GM13977 (cell line): Measurements from ENCODE around the gene HSD17B3.
"Not testable (repeated sequence)": the region's sequence is repeated elsewhere in the genome, so short reads cannot be mapped to it uniquely, and the experiment has no call there.

Source experiments
- DNase-seq: peaks from one replicate; pipeline ENCODE4 v3.0.0; 2012; ENCODE audit warnings: low spot score
- CTCF ChIP-seq: IDR thresholded peaks from 2 replicates; pipeline ENCODE4 v1.5.1; 2012; ENCODE audit warnings: mild to moderate bottlenecking, control low read depth; ENCODE audit not compliant: insufficient read depth; ENCODE audit errors: extremely low read depth, missing control alignments
- in situ Hi-C: fragments of 300-500 bp; cut with MboI; formaldehyde crosslinking; loops from one replicate; pipeline ENCODE4 v1.12.0; 2022; ENCODE audit warnings: low sequenced_read_pairs, low pct_unique_long_range_greater_than_20kb, mixed read lengths, inconsistent platforms; ENCODE audit not compliant: unreplicated experiment

The HSD17B3 gene

GRCh38 chr9:96309850-96310249, 7.9 kb upstream of the HSD17B3 start:
- in situ Hi-C loops, result loop anchor here (10.0 kb wide), 1 partner anchor 75 kb away; no protein-coding TSS in a partner anchor
- no peak for DNase-seq
- TF ChIP-seq CTCF, result no peak

DNA sequence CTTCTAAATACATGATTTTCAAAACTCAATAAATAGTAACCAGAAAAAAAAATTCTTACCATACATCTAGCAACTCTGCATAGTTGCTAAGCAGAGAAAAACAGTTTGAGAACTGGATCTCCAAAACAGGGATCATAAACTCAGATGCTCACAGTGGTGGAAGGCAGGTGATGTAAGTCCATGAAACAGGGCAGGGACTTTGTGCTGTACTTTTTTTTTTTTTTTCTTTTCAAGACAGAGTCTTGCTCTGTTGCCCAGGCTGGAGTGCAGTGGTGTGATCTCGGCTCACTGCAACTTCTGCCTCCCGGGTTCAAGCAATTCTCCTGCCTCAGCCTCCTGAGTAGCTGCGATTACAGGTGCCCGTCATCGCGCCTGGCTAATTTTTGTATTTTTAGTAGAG, 5.0 kb upstream of the HSD17B3 start:
- DNase-seq, in situ Hi-C loops: not testable (repeated sequence)

GRCh38 chr9:96305171-96305570, 3.2 kb upstream of the HSD17B3 start:
- no peak for DNase-seq
- no peak for TF ChIP-seq CTCF
- in situ Hi-C loops, result no loop called here

GRCh38 chr9:96304230-96304629, 2.3 kb upstream of the HSD17B3 start:
- in situ Hi-C loops, result no loop called here
- no peak for DNase-seq

DNA sequence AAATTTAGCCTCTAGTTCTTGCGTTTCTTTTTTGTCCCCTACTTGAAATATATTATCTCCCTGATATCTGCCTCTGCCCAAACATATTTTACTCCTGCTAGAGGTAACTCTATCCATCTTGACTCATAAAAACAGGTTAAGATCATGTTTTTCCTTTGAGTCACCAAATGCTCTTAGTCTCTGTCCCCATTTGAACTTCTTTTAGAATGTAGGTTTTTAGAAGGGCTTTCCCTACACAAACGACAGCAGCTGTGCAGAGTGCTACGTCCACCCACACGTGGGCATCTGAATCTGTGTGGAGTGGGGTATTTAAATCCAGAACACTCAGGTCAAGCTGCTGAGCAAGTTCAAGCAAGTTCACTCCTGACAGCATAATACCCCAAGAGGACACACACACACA, 2.2 kb downstream of the HSD17B3 start:
- no peak for DNase-seq
- no peak for TF ChIP-seq CTCF
- in situ Hi-C loops, result no loop called here

More at GRCh38 chr9:96304230-96304629, 2.3 kb upstream of the HSD17B3 start:
- TF ChIP-seq CTCF, result no peak

DNA sequence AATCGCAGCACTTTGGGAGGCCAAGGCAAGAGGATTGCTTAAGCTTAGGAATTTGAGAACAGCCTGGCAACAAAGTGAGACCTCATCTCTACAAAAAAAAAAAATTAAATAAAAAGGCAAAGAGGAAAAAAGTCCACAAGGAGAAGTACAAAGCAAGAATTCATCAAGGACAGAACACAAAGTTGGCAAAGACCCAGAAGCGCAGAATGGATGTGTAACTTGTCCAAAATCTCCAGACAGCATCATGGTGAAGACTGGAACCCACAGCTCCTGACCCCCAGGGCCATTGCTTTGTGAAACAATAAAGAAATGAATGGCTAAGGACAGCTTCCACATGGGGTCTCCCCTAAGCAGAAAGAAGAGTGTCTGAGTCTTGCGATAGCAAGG, 7.8 kb downstream of the HSD17B3 start:
- TF ChIP-seq CTCF, result no peak
- no peak for DNase-seq
- in situ Hi-C loops, result no loop called here

GRCh38 chr9:96293498-96294158, 8.3 kb downstream of the HSD17B3 start:
- in situ Hi-C loops, result no loop called here
- DNase-seq, result no peak
- TF ChIP-seq CTCF, result no peak
